Activated B cell treated with CpG ODN at 0.5 μM for 24 hours (primary cell): Measurements from ENCODE around the gene CENPT. TPM values are rescaled to one million over a fixed set of nuclear protein-coding genes. Genes with fewer than 3 reads are reported as not detected.

Experiments used
- ATAC-seq: fragments of 200-7000 bp; cut with Tn5 transposase; one replicate; pipeline ENCODE4 v1.10.0; 2021; ENCODE audit warnings: low read depth, mild to moderate bottlenecking, moderate library complexity
- CTCF ChIA-PET: fragments of 350-600 bp; sonication (Branson Sonifier 250); formaldehyde crosslinking; loops from one replicate; lab custom pipeline; 2021; ENCODE audit warnings: antibody characterized with exemption; lab: Charles Lee
- POLR2A ChIA-PET: fragments of 350-600 bp; sonication (Branson Sonifier 250); formaldehyde crosslinking; loops from one replicate; lab custom pipeline; 2021; ENCODE audit warnings: antibody characterized with exemption; lab: Charles Lee
- DNase-seq: peaks from one replicate; pipeline ENCODE4 v3.0.0; 2022
- H3K27ac Mint-ChIP-seq: one replicate; pipeline ENCODE4 v1.8.0; 2020; ENCODE audit warnings: mixed read lengths
- H3K27me3 Mint-ChIP-seq: one replicate; pipeline ENCODE4 v1.8.0; 2021; ENCODE audit warnings: mixed read lengths
- H3K36me3 Mint-ChIP-seq: one replicate; pipeline ENCODE4 v1.8.0; 2021; ENCODE audit warnings: low read depth, mixed read lengths
- H3K4me1 Mint-ChIP-seq: one replicate; pipeline ENCODE4 v1.8.0; 2021; ENCODE audit warnings: mixed read lengths
- H3K4me3 Mint-ChIP-seq: one replicate; pipeline ENCODE4 v1.8.0; 2020; ENCODE audit warnings: mild to moderate bottlenecking, mixed read lengths
- H3K9me3 Mint-ChIP-seq: one replicate; pipeline ENCODE4 v1.8.0; 2020; ENCODE audit warnings: mixed read lengths
- CTCF ChIP-seq: fragments of 200-600 bp; IDR thresholded peaks from one replicate; pipeline ENCODE4 v1.8.0; 2022; ENCODE audit warnings: antibody characterized with exemption, mild to moderate bottlenecking
- intact Hi-C: fragments of 100-400 bp; cut with micrococcal nuclease; formaldehyde crosslinking; loops from one replicate; pipeline ENCODE4 v1.15.1; 2024
- total RNA-seq: library from RNA; stranded (reverse); gene quantifications from 2 replicates; pipeline ENCODE4 v1.2.3, GENCODE V29; 2022

CENPT gene
- total RNA-seq, 1 donor from 2014 or later: 54.2 TPM

- no peak for DNase-seq
- ChIA-PET CTCF (interaction anchor here (1.2 to 5.8 kb wide), 2 partner anchors 16 to 159 kb away, joined by 3 to 79 read pairs; no protein-coding TSS in a partner anchor), POLR2A (interaction anchor here (0.5 kb wide), 1 partner anchor 16 kb away, joined by 3 read pairs; no protein-coding TSS in a partner anchor)
- no peak for ATAC-seq
- no peak overlapping the region for H3K27ac Mint-ChIP-seq
- no peak for TF ChIP-seq CTCF
- intact Hi-C loops: no loop called here
- no peak overlapping the region for H3K4me3 Mint-ChIP-seq
- H3K27me3 Mint-ChIP-seq: no peaks in the 10 kb centered on the region
- no peaks in the 10 kb centered on the region for H3K4me1 Mint-ChIP-seq
- no peaks in the 10 kb centered on the region for H3K9me3 Mint-ChIP-seq
- H3K36me3 Mint-ChIP-seq: peaks cover 85% of the 10 kb centered on the region
Observed at GRCh38 chr16:67881621-67882161, 34.2 kb upstream of the CENPT start.

GRCh38 chr16:67880584-67880983 lies 33.1 kb upstream of the CENPT start:
- CTCF ChIA-PET: no interaction called here
- POLR2A ChIA-PET: no interaction called here
- no peak for TF ChIP-seq CTCF
- no peak overlapping the region for H3K27ac Mint-ChIP-seq
- ATAC-seq (no peak), DNase-seq (no peak)
- H3K27me3 Mint-ChIP-seq: no peaks in the 10 kb centered on the region
- intact Hi-C loops: no loop called here
- peaks cover 88% of the 10 kb centered on the region for H3K36me3 Mint-ChIP-seq
- H3K9me3 Mint-ChIP-seq: no peaks in the 10 kb centered on the region
- H3K4me3 Mint-ChIP-seq: no peak overlapping the region
- H3K4me1 Mint-ChIP-seq: peaks cover 5% of the 10 kb centered on the region

GRCh38 chr16:67879936-67880335 lies 32.4 kb upstream of the CENPT start:
- DNase-seq: no peak
- intact Hi-C loops: no loop called here
- H3K9me3 Mint-ChIP-seq: no peaks in the 10 kb centered on the region
- peaks cover 86% of the 10 kb centered on the region for H3K36me3 Mint-ChIP-seq
- no peak for TF ChIP-seq CTCF
- H3K27ac Mint-ChIP-seq: no peak overlapping the region
- CTCF ChIA-PET: interaction anchor here (0.7 kb wide), 1 partner anchor 63 kb away, joined by 5 read pairs; no protein-coding TSS in a partner anchor
- peaks cover 12% of the 10 kb centered on the region for H3K4me1 Mint-ChIP-seq
- no peaks in the 10 kb centered on the region for H3K27me3 Mint-ChIP-seq
- POLR2A ChIA-PET: interaction anchor here (0.5 kb wide), 1 partner anchor 56 kb away, joined by 3 read pairs; no protein-coding TSS in a partner anchor
- no peak for ATAC-seq
- no peak overlapping the region for H3K4me3 Mint-ChIP-seq

DNA sequence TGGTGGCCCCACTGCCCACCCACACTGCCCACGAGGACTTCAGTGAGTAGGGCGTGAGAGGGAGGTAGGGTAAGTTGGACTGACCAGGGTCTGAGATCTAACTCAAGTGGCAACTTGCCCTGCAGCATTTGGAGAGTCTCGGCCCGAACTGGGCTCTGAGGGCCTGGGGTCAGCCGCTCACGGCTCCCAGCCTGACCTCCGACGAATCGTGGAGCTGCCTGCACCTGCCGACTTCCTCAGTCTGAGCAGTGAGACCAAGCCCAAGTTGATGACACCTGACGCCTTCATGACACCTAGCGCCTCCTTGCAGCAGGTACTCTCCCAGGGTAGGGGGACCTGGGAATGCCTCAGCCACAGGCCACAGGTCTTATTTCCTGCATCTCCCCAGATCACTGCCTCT lies 32.0 kb upstream of the CENPT start:
- Mint-ChIP-seq H3K27me3 (no peaks in the 10 kb centered on the region), H3K4me3 (no peak overlapping the region), H3K9me3 (no peaks in the 10 kb centered on the region), H3K4me1 (peaks cover 16% of the 10 kb centered on the region), H3K36me3 (peaks cover 85% of the 10 kb centered on the region), H3K27ac (no peak overlapping the region)
- no peak for ATAC-seq
- ChIA-PET POLR2A (interaction anchor here (0.5 kb wide), 1 partner anchor 57 kb away, joined by 3 read pairs; no protein-coding TSS in a partner anchor), CTCF (interaction anchor here (0.7 kb wide), 1 partner anchor 63 kb away, joined by 5 read pairs; no protein-coding TSS in a partner anchor)
- intact Hi-C loops: no loop called here
- DNase-seq: no peak
- TF ChIP-seq CTCF: no peak

GRCh38 chr16:67878846-67879245 lies 31.4 kb upstream of the CENPT start:
- H3K36me3 Mint-ChIP-seq: peaks cover 78% of the 10 kb centered on the region
- ChIA-PET CTCF (interaction anchor here (0.7 kb wide), 1 partner anchor 62 kb away, joined by 5 read pairs; no protein-coding TSS in a partner anchor), POLR2A (no interaction called here)
- H3K4me3 Mint-ChIP-seq: no peak overlapping the region
- no peak for TF ChIP-seq CTCF
- no peak overlapping the region for H3K27ac Mint-ChIP-seq
- no peaks in the 10 kb centered on the region for H3K27me3 Mint-ChIP-seq
- intact Hi-C loops: no loop called here
- ATAC-seq (no peak), DNase-seq (no peak)
- H3K4me1 Mint-ChIP-seq: peaks cover 22% of the 10 kb centered on the region
- H3K9me3 Mint-ChIP-seq: no peaks in the 10 kb centered on the region
